HepG2 (cell line): ENCODE results near the gene PARP14. TPM values are rescaled to one million over a fixed set of nuclear protein-coding genes. Genes with fewer than 3 reads are reported as not detected.
A peak's percentile ranks its signal among the peaks of the same experiment; 100 is the strongest.

Experiments
- ARHGAP35 ChIP-seq: sonication (generic); formaldehyde crosslinking; IDR thresholded peaks from 2 replicates; pipeline ENCODE4 v1.9.0; 2022; ENCODE audit warnings: mild to moderate bottlenecking, inconsistent platforms, moderate library complexity, missing genetic modification reagents, borderline replicate concordance
- ELF1 ChIP-seq: sonication (generic); formaldehyde crosslinking; IDR thresholded peaks from 2 replicates; pipeline ENCODE4 v1.4.0; 2020; ENCODE audit warnings: missing genetic modification reagents
- EP300 ChIP-seq, 3 experiments: sonication (generic) in 1 of 3; formaldehyde crosslinking in 1 of 3; IDR thresholded peaks; 2 replicates each; pipeline versions ENCODE4 v1.5.1 to v1.6.1; 2011 to 2020; ENCODE audit warnings: low read depth in 2 of 3, low read length in 2 of 3, borderline replicate concordance in 1 of 3, improper control_type of control experiment in 1 of 3, mild to moderate bottlenecking in 1 of 3, missing genetic modification reagents in 1 of 3, moderate library complexity in 1 of 3
- HNF4A ChIP-seq: sonication (generic); formaldehyde crosslinking; IDR thresholded peaks from 2 replicates; pipeline ENCODE4 v1.4.0; 2020; ENCODE audit warnings: missing genetic modification reagents
- KDM3A ChIP-seq: IDR thresholded peaks from 2 replicates; pipeline ENCODE4 v1.6.1; 2018; ENCODE audit warnings: low read depth, missing compliant biosample characterization
- MIER3 ChIP-seq: IDR thresholded peaks from 2 replicates; pipeline ENCODE4 v1.6.1; 2016; ENCODE audit warnings: missing compliant biosample characterization, borderline replicate concordance
- MYPOP ChIP-seq: sonication (generic); formaldehyde crosslinking; IDR thresholded peaks from 2 replicates; pipeline ENCODE4 v1.8.1; 2023; ENCODE audit warnings: mild to moderate bottlenecking, moderate library complexity, missing genetic modification reagents
- NCOA2 ChIP-seq: sonication (generic); formaldehyde crosslinking; IDR thresholded peaks from 2 replicates; pipeline ENCODE4 v1.8.0; 2022; ENCODE audit warnings: inconsistent platforms
- RERE ChIP-seq: IDR thresholded peaks from 2 replicates; pipeline ENCODE4 v1.6.1; 2016; ENCODE audit warnings: low read depth, missing genetic modification reagents, missing compliant biosample characterization
- SOX13 ChIP-seq, 3 experiments: fragments of 450-650 bp in 1 of 3; sonication (generic) in 1 of 3; formaldehyde crosslinking in 1 of 3; IDR thresholded peaks in 2 of 3; conservative IDR thresholded peaks in 1 of 3; 2 replicates each; pipeline versions ENCODE4 v1.5.0 to v1.6.1; 2016 to 2020; ENCODE audit warnings: antibody characterized with exemption in 1 of 3, mild to moderate bottlenecking in 1 of 3, missing compliant biosample characterization in 1 of 3, missing genetic modification reagents in 1 of 3, moderate library complexity in 1 of 3
- TARDBP ChIP-seq: sonication (generic); formaldehyde crosslinking; IDR thresholded peaks from 2 replicates; pipeline ENCODE4 v1.8.0; 2022; ENCODE audit warnings: mild to moderate bottlenecking, missing genetic modification reagents
- TBL1XR1 ChIP-seq: fragments of 150-350 bp; IDR thresholded peaks from 2 replicates; pipeline ENCODE4 v1.6.1; 2014; ENCODE audit warnings: borderline replicate concordance, low read length; ENCODE audit not compliant: partially characterized antibody
- WIZ ChIP-seq: sonication (generic); formaldehyde crosslinking; IDR thresholded peaks from 2 replicates; pipeline ENCODE4 v1.5.1; 2020; ENCODE audit warnings: mild to moderate bottlenecking, missing genetic modification reagents
- ZGPAT ChIP-seq: IDR thresholded peaks from 2 replicates; pipeline ENCODE4 v1.6.1; 2016; ENCODE audit warnings: mild to moderate bottlenecking
- ZNF432 ChIP-seq: sonication (generic); formaldehyde crosslinking; IDR thresholded peaks from 2 replicates; pipeline ENCODE4 v1.5.0; 2020; ENCODE audit warnings: missing genetic modification reagents, mild to moderate bottlenecking, borderline replicate concordance
- ZNF567 ChIP-seq: sonication (generic); formaldehyde crosslinking; IDR thresholded peaks from 2 replicates; pipeline ENCODE4 v1.8.1; 2023; ENCODE audit warnings: mild to moderate bottlenecking, missing genetic modification reagents, borderline replicate concordance
- ZNF704 ChIP-seq: sonication (generic); formaldehyde crosslinking; IDR thresholded peaks from 2 replicates; pipeline ENCODE4 v1.8.1; 2023; ENCODE audit warnings: mild to moderate bottlenecking, inconsistent platforms, moderate library complexity, missing genetic modification reagents, borderline replicate concordance
- ZNF761 ChIP-seq: sonication (generic); formaldehyde crosslinking; conservative IDR thresholded peaks from 2 replicates; pipeline ENCODE4 v1.4.0; 2020; ENCODE audit warnings: mild to moderate bottlenecking, missing genetic modification reagents
- polyA plus RNA-seq, 8 experiments: library from polyadenylated mRNA; depleted of rRNA in 3 of 8; stranded (reverse) in 7 of 8; unstranded in 1 of 8; fragments of >200 nt; fragmentation: Illumina TruSeq in 4 of 8; extraction: Trizol in 4 of 8; gene quantifications; 2 replicates each; pipeline versions ENCODE4 v1.2.1 to v1.2.3, GENCODE V29; 2011 to 2016; ENCODE audit warnings: low read depth in 4 of 8, missing spikeins in 1 of 8, mixed read lengths in 1 of 8; ENCODE audit not compliant: insufficient read depth in 1 of 8
- total RNA-seq, 5 experiments: library from RNA; depleted of rRNA; stranded (reverse); fragments of >200 nt; fragmentation: Illumina TruSeq; extraction: Trizol; gene quantifications; 2 replicates each; pipeline ENCODE4 v1.2.3, GENCODE V29; 2016; ENCODE audit warnings: low read depth in 1 of 5

The PARP14 gene
- total and polyA plus RNA-seq, 2 of the 13 experiments (the other 11 are each of a cell fraction or from before 2014, with no cell fraction given): 9.0 to 19.1 TPM

- peak; percentile 44; the same call in 1 of the 2 replicates for TF ChIP-seq ZGPAT (CRISPR knock-in tag)
- no peak for TF ChIP-seq TBL1XR1
- TF ChIP-seq RERE (CRISPR knock-in tag): peak; percentile 22; the same call in 1 of the 2 replicates
- no peak for TF ChIP-seq MYPOP (CRISPR knock-in tag)
- TF ChIP-seq ZNF432: no peak
- TF ChIP-seq WIZ: no peak
- TF ChIP-seq HNF4A (CRISPR knock-in tag): 0 out of 2 replicates have a peak, but pooled peaks have one; percentile 23
- TF ChIP-seq ZNF704 (CRISPR knock-in tag): no peak
- TF ChIP-seq TARDBP: no peak
- peak; percentile 19; the same call in 1 of the 2 replicates for TF ChIP-seq MIER3 (CRISPR knock-in tag)
- peak in 1 of 2 experiments; percentile 32; a peak in 1 of 4 replicates for TF ChIP-seq EP300 (IDR thresholded peaks at IDR 0.05; ENCODE audit: low read depth in 2 of 2, low read length in 2 of 2)
- TF ChIP-seq EP300 (CRISPR knock-in tag; IDR thresholded peaks at IDR 0.05; ENCODE audit: borderline replicate concordance): no peak
- peak; percentile 39; the same call in 1 of the 2 replicates for TF ChIP-seq NCOA2 (CRISPR knock-in tag)
- no peak for TF ChIP-seq ARHGAP35
- no peak for TF ChIP-seq ZNF761 (CRISPR knock-in tag)
- TF ChIP-seq KDM3A (CRISPR knock-in tag): no peak
- TF ChIP-seq ZNF567 (CRISPR knock-in tag): no peak
- no peak for TF ChIP-seq ELF1 (CRISPR knock-in tag)
- no peak for TF ChIP-seq SOX13 (IDR thresholded peaks at IDR 0.05)
- TF ChIP-seq SOX13 (CRISPR knock-in tag; conservative IDR thresholded peaks at IDR 0.05 in 1 of 2, IDR thresholded peaks at IDR 0.05 in 1 of 2): peak in 1 of 2 experiments; percentile 54; a peak in 1 of 4 replicates
Measured at GRCh38 chr3:122692674-122693073, 12.0 kb downstream of the PARP14 start (continued).
